Stimulated activated CD8-positive, alpha-beta memory T cell treated with anti-CD3 and anti-CD28 coated beads, Interleukin-7, amount 100 ng/mL, for 24 hours (primary cell): ENCODE results near the gene KIFBP.

ENCODE experiments used
- DNase-seq: peaks from one replicate; pipeline ENCODE4 v3.0.0-alpha.2; 2020; ENCODE audit warnings: low read depth

KIFBP gene

DNA sequence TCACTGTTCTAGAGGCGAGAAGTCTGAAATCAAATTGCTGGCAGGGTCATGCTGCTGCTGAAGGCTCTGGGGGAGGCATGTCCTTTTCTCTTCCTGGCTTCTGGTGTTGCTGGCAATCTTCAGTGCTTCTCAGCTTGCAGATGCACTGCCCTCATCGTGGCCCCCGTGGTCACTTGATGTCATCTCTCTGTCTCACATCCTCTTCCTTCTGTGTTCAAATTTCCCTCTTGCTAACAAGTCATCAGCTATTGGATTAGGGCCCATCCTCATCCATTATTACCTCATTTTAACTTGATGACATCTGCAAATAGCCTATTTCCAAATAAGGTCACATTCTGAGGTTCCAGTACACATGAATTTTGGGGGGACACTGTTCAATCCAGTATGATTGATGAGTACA lies 62.7 kb downstream of the KIFBP start:
- no peak for DNase-seq

DNA sequence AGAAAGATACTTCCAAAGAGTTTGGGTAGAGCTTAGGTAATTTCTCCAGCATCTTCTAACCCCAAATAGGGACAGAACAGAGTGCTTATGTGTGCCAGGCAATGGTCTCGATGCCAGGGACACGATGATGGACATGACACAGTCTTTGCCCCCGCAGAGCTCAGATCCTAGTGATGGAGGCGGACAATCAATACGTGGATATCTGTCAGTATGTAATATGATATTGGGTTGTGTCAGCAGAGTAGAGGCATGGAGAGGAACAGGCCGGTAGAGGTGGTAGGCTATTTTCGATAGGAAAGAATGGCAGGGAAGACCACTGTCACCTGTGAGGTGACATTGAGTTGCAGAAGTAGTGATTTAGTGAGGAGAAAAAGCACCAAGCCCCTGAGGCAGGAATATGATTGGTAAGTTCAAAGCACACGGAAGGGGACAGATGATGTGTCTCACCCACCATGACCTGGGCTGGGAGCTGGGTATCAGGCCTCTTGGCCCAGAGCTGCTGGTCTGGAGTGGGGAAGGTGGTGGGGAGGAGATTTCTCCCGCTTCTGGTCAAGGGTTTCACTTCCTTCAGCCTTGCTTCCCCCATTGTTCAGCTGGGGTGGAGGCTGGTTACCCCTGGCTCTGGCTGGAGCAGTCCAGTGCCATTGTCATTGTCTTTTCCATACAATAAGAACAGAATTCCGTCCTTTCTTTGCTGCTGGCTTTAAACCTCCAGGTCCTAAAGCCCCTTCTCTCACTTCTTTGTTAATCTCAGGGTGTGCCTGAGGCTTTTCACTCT lies 63.3 kb downstream of the KIFBP start:
- DNase-seq: no peak

DNA sequence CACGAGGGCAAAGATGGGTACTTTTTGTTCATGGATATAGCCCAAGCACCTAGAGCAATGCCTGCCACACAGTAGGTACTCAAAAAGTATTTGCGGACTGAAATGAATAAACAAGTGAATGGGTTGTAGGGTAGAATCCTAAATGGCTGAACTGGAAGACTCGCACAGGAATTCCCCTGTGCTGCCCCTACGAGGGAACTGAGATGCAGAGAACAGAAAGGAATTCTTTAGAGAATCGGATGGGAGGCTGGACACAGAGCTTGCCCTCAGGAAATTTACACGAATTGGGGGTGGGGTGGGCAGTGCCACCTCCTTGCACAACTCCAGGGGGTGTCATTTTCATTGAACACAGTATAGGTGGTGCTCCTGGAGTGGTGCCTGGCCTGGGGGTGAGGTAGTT lies 64.1 kb downstream of the KIFBP start:
- no peak for DNase-seq

DNA sequence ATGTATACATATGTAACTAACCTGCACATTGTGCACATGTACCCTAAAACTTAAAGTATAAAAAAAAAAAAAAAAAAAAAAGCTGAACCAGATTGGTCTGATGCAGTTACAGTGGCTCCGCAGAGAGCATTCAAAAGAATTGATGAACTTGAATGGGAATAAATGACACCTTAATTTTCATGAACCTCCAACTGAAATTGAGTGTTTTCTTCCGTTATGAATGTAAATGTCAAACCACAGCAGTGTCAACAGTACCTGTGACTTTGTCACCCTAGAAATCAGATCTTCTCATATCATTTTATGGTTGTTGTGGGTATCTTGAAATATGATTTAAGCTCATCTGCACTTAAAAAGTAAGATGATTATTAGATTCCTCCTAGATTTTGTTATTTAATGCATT lies 66.6 kb downstream of the KIFBP start:
- DNase-seq: no peak

DNA sequence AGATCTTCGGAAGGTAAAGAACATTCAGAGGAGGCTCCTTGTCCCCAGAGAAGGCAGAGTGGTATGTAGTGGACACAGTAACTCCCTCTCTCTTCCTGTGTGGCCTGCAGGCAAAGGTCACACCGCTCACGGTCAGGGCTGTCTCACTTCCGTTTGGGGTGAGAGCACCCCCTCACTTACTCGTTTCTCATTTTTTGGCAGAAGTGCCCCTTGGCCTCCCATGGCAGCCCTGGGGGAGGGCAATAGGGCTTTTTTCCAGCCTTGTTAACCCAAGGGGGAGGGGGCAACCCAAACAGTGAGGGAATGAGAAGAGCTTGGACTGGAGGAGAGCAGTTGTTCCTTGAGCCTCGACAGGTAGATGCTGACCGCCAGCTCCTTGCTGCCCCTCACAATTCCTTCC lies 67.5 kb downstream of the KIFBP start:
- no peak for DNase-seq

DNA sequence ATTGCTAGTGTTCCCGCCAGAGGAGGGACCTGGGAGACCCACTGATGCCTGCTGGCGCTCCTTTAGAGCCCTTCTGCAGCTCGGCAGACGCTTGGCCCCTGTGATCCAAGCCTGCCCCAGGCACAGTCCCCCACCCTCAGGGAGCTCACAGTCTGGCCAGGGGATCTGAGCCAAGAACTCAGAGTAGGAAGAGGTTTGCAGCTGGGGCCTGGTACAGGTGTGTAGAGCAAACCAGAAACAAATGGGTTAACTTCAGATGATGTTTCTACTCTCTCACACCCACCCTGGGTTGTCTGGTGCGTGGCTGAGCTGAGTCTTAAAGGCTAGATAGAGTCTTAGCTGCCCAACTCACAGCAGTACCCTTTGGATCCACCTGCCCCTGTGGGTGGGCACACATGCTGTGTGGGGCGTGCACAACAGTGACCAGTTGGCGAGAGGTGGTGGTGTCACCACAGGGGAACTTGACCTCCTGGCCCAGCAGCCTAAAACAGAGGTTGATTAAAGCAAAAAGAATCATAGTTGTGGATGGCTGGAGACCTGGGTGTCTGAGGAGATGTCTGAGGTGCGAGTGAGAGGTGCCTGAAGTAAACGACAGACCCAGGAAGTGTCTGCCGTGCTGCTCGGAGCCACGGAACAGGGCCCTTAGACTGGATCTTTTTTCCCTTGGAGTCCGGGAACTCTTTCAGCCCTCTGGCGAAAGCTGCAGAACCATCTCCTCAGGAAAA lies 68.1 kb downstream of the KIFBP start:
- DNase-seq: no peak

DNA sequence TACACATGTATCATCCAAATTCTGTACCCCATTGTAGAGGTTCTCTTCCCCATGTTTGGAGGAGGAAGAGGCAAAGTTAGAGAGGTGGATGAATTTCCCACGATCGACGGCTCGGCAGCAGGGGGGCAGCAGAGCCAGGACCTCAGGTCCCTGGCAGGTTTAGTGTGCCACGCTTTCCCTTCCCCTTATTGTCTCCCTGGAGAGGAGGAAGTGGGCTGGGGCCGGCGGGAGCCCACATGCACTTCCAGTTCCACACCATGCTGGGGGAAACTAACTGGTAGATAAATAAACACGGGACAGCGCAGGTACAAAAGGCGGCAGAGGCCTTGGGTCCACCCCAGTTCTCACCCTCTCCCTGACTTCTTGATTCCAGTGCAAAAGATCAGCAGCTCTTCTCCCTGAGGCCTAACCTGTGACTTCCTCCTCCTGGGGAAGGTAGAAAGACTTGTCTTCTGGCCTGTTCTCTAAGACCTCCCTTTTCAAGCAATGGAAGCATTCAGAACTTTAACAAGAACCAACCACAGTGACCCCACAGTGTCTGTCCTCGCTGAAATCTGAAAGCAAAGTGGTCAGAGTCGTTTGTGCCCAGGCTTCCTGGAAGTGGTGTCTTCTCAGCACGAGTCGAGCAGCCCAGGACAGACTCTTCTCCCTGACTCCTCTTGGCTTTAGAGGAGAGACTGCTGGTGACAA lies 68.8 kb downstream of the KIFBP start:
- no peak for DNase-seq

DNA sequence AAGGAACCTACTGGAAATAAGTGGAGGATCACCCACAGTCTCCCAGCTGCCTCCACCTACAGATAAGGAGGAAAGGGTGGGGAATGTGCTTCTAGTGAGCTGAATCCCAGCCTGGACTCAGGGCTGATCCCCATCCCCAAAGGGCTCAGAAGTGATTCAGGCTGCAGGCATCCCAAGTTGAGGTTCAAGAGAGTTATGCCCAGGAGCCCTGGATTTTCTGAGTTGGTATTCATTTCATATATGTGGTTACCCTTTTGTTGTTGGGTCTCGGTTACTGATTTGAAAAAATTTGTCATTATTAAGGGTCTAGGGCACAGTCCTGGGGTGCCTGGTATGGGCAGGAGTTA lies 69.3 kb downstream of the KIFBP start:
- DNase-seq: no peak

DNA sequence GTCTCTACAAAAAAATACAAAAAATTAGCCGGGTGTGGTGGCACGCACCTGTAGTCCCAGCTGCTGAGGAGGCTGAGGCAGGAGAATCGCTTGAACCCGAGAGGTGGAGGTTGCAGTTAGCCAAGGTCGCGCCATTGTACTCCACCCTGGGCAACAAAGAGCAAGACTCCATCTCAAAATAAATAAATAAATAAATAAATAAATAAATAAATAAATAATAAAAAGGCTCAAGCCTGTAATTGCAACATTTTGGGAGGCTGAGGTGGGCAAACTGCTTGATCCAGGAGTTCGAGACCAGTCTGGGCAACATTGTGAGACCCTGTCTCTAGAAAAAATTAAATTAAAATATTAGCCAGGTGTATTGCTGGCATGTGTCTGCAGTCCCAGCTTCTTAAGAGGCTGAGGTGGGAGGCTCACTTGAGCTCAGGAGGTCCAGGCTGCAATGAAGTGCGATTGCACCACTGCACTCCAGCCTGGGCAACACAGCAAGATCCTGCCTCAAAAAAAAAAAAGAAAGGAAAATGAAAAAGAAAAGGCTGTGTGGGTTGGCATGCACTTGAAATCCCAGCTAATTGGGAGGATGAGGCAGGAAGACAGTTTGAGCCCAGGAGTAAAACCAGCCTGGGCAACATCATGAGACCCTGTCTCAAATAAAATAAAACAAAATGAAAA lies 71.7 kb downstream of the KIFBP start:
- no peak for DNase-seq

DNA sequence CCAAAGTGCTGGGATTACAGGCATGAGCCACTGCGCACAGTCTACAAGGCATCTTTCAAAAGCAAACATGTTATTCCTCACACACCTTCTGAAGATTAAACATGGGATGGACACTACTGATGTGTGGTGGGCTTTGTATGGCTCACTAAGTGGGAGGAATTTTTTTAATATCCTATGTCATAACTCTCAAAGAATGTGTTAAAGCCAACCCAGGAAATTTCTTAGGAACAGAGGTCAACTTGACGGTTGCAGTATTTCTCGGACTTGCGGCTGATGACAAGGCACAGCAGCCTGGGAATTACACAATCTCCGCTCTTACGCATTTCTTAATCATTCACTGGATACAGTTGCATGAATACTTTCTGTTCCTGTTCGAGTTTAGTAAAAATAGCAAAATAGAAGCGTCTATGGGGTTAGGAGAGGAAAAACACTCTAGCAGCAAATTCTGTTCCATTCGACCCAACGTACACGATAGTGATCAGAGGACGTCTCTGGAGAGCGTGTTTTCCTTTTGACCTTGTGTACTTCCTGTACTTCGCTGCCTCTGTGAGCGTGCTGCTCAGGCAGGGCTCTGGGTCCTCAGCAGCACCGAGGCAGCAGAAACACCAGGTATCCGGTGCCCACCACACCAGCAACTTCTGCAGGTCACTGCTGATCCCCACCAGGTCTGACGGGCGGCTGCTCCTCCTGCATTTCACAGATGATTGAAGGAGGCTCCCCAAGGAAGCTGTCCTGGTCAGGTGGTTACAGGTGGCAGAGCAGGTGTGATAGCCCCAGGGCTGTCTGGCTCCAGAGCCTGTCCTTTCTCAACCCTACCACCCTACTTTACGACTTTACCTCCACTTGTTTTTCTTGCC lies 72.9 kb downstream of the KIFBP start:
- DNase-seq: no peak

DNA sequence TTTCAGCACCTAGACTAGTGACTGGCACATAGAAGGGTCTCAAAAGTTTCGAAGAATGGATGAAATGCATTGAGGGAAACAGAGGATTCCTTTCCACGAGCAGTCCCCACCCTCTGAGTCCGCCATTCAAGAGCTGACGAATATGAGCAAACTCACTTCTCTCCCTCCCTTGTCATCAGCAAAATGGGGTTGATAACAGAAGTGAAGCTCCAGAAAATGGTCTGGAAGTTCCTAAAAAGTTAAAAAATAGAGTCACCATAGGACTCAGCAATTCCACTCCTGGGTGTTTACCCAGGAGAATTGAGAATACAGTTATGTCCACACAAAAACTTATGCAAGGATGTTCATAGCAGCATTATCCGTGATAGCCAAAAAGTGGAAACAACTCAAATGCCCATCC lies 74.3 kb downstream of the KIFBP start:
- DNase-seq: no peak

DNA sequence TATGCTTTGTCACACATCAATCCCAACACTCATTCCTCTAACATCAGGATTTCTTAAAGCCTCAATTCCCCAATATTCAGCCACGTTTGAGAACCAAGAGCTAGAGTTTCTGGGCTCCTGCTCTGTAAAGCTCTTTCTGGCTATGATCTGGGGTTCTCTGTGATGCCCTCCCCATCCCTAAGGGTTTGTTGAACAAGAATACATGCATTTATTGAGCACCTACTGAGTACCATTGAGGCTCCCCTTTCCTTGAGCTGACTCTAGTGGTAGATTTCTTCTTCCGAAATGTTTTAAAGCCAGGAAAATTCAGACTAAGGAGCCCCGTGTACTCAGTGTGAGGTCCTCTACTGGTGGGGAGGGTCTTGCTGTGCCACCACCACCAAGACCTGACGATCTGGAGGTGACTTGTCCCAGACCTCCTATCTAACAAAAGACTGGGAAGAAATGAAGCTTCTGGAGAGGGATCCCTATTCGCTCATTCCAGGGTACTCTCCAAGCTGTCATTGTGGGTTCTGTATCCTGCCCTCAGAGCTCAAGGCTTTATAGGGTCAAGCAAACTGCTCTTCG lies 76.2 kb downstream of the KIFBP start:
- no peak for DNase-seq

DNA sequence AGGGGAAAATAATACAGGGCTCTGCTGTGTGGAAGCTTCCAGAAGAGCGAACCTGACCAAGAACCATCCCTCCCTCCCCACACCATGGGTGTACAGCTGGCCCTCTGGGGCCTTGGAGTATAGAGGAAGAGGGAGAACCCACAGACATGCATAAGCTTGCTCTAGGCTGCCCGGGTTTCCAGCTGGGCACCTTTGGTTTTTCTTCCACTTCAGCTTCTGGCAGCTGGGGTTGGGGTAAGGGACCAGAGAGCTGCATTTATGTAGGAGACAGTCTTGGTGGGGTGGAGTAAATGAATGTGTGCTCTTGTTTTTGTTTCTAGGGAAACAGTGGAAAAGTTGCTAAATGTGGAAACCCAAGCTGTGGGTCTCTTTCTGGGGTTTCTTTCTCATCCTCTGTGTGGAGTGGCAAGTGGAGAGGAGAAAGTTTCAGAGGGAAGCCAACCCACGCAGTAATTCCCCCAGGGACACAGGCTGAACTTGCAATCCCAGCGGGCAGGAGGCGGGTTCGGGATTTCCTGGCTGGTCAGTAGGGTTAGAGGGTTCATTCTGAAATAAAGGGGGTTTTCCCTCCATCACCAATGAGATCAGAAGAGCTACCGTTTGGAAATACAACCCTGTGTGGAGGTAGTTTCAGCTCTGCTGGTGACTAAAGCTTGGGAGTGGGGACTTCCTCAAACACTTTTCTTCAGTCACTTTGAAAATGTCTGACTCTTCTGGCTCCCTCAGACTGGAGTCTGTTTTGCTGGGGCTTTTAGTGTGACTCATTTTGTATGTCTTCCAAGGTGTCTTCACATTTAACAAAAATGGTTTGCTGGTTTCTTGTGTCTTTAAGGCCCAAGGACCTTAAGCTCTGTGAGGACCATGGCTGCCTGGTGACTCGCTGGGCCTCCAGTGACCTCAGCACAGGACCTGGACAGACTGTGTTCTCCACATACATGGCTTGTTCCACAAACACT lies 77.1 kb downstream of the KIFBP start:
- no peak for DNase-seq
